ENCODE measurements around the gene SLX1A. TPM values are rescaled to one million over a fixed set of nuclear protein-coding genes. Genes with fewer than 3 reads are reported as not detected.
"Not testable (repeated sequence)": the region's sequence is repeated elsewhere in the genome, so short reads cannot be mapped to it uniquely, and the experiment has no call there.

Gene SLX1A
- total RNA-seq, 1 experiment from 2014 or later: 9.8 TPM

DNA sequence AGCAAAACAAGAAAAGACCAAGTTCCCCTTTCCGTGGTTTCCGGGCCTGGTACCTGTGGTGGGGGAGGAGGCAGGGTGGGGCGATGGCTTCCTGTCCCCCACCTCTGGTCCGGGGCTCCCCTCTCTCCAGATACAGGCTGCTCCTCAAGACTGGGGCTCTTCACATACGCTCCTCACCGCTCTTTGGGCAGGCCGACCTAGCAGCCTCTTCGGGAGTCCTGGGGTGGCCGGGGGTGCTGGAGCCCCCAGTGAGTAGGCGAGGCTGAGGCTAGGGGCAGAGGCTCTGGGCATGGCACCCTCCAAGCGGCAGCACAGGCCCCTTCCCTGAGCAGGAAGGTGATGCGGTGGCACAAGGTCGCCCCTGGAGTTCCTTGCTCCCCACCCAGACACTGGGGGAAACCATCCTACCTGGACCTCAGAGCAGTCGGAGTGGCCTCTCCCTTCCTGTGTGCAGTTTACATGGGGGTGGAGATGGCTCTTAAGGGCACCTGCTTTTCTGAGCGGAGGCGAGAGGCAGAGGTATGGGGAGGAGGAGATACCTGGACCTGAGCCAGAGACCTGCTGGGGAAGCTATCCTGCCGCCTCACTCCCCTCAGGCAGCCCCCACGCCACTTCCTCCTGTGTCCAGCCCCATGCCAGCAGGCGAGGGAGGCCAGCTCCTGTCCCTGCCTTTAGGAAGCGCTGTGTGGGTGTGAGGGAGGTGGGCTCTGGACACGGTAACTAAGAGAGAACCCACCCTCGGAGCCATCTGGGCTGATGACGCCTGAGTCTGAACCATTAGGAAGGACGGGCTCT lies 9.4 kb upstream of the SLX1A start:
- DNase-seq (ENCODE audit: low spot score): no peak

DNA sequence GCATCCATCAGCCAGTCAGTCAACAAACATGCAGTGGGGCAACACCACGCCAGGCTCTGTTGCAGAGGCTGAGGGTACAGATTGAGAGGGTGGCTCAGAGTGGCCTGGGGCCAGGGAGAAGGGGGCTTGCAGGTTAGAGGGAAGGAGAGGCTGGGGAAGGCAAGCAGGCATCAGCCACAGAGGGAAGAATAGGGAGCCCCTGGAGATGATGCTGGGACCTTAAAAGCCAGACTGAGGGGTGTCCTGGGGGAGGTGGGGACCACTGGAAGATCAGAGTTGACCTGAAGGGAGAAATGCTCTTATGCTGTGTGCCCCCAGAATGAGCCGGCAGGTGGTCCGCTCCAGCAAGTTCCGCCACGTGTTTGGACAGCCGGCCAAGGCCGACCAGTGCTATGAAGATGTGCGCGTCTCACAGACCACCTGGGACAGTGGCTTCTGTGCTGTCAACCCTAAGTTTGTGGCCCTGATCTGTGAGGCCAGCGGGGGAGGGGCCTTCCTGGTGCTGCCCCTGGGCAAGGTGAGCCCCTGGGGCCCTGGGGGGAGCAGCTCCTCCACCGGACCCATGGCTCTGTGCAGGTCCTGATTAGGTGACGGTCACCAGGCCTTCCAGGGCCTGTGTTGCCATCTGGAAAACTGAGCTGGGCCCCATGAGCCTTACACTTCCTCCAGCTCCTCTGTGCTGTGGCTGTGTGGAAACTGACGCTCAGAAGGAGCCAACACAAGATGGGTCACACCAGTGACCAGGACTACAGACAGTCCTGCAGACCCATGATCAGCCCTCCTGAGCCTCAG lies 8.6 kb upstream of the SLX1A start:
- DNase-seq (ENCODE audit: low spot score): no peak

DNA sequence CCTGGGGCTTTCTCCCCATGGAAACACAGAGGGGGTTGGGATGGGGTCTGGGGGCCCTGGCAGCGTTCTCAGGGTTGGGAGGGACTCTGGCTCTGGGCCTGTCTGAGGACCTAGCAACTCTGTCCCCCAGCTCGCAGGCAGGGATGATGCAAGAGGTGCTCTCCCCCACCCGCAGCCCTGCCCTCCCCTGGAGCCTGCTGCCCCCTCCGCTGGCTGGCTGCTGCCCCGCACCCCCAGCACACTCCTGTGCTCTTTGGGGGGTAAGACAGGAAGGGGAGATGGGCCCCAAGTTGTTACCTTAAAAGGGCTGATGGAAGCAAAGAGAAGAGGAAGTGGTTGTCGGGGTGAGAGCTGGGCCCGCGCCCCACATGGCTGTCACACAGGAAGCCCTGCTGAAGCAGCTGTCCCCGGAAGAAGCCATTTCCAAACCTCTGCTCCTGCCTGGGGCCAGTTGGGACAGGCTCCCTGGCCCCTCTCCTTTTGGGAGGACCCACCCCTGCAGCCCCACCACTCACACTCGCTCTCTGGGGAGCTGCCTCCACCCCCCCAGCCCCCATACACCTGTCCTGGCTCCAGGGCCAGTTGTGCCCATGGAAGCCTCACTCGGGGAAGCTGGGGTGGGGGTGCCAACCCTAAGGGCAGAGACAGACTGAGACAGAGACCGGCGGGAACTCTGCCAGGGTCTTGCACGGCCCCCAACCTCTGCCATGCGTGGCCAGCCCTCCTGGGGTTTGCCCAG lies 7.8 kb upstream of the SLX1A start:
- DNase-seq (ENCODE audit: low spot score): no peak

DNA sequence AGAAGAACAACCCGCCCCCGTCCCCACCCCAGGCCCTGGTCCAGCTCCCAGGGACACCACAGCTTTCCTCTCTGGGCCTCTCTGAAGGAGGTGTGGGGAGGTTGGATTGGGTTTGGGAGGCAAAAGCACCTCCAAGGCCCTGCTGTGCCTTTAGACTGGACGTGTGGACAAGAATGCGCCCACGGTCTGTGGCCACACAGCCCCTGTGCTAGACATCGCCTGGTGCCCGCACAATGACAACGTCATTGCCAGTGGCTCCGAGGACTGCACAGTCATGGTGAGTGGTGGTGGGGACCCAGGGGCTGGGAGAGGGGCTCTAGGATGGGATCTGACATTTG lies 7.3 kb upstream of the SLX1A start:
- no peak for DNase-seq (ENCODE audit: low spot score)

DNA sequence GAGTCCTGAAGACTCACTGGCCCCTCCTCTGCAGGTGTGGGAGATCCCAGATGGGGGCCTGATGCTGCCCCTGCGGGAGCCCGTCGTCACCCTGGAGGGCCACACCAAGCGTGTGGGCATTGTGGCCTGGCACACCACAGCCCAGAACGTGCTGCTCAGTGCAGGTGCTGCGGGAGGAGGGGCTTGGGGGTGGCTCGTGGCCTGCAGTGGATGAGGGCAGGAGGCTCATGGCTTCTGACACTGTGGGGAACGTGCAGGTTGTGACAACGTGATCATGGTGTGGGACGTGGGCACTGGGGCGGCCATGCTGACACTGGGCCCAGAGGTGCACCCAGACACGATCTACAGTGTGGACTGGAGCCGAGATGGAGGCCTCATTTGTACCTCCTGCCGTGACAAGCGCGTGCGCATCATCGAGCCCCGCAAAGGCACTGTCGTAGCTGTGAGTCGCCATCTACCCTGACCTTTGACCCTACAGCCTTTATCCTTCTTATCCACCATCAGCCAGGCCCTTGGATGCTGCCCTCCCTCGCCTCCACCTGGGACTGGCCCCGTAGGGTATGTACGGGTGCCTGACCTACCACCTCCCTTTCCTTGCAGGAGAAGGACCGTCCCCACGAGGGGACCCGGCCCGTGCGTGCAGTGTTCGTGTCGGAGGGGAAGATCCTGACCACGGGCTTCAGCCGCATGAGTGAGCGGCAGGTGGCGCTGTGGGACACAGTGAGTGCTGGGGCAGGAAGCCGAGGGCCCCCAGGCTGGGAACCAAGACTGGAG lies 6.7 kb upstream of the SLX1A start:
- no peak for DNase-seq (ENCODE audit: low spot score)

DNA sequence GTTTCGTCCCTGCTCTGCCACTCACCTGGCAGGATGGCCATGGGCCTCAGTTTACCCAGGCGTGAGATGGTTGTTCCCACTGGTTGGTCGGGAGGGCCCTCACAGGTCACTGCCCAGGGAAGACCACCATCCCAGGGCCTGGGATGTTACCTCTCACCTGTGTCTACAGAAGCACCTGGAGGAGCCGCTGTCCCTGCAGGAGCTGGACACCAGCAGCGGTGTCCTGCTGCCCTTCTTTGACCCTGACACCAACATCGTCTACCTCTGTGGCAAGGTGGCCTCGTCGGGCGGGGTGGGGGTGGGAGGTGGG lies 6.2 kb upstream of the SLX1A start:
- no peak for DNase-seq (ENCODE audit: low spot score)

DNA sequence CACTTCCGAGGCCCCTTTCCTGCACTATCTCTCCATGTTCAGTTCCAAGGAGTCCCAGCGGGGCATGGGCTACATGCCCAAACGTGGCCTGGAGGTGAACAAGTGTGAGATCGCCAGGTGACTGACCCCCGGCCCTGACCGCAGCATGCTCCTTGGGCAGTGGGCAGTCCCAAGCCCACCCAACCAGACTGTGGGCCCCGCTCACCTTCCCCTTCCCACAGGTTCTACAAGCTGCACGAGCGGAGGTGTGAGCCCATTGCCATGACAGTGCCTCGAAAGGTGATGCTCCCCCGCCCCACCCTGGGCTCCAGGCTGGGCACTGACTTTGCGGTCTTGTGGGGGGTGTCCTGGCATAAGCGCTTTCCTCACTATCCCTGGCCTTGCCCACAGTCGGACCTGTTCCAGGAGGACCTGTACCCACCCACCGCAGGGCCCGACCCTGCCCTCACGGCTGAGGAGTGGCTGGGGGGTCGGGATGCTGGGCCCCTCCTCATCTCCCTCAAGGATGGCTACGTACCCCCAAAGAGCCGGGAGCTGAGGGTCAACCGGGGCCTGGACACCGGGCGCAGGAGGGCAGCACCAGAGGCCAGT lies 5.6 kb upstream of the SLX1A start:
- DNase-seq (ENCODE audit: low spot score): no peak

DNA sequence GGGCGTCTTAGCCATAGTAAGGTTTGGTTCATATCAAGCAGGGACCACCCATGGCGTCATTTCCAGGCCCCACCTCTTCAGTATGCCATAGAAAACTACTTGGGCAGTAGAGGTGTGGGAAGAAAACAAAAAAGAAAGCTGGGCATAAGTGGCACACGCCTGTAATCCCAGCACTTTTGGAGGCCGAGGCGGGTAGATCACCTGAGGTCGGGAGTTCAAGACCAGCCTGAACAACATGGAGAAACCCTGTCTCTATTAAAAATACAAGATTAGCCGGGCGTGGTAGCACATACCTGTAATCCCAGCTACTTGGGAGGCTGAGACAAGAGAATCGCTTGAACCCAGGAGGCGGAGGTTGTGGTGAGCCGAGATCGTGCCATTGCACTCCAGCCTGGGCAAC lies 2.5 kb upstream of the SLX1A start:
- DNase-seq (ENCODE audit: low spot score): not testable (repeated sequence)

DNA sequence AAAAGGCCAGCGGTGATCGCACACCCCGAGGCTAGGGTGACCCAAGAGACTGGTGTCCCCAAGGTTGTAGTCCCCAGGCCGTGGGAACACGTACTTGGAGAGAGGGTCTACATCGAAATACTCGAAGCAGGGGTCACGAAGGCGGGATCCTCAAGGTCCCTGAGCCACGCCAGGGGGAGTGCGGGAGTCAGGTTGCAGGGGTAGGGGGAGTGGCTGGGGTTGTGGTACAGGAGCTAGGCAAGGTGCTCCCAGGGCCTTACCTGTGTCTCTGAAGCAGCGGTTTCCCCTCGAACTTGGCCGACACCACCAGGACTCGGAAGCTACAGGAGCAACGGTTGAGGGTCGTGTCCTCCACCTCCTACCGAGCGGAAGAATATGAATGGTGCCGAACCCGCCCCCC lies 577 bp upstream of the SLX1A start:
- DNase-seq (ENCODE audit: low spot score): not testable (repeated sequence)

DNA sequence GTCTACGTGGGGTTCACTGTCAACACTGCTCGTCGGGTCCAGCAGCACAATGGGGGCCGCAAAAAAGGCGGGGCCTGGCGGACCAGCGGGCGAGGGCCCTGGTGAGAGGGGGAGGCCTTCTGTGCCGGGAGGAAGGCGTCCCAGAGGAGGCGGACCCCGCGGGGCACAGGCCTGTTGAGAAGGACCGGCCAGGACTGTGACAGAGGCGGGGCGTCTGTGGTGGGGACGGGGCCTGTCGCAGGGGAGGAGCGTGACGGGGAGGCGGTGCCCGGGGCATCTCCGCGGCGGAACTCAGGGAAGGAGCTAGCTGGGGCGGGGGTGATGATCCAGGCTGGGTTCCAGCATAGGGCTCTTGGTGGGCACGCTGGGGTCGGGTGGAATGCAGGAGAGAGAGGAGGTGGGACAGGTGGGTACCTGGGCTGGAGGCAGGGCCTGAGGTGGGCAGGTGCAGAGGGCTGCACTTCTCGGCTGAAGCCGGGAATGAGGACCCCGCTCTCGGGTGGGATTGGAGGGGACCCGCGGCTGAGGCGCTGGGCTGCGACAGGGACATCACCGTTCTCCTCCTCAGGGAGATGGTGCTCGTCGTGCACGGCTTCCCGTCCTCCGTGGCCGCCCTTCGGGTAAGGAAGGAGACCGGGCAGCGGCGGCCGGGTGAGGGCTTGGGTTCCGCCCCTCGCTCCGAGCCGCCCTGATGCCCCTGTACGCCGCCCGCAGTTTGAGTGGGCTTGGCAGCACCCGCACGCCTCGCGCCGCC lies 674 bp downstream of the SLX1A start:
- not testable (repeated sequence) for DNase-seq (ENCODE audit: low spot score)

DNA sequence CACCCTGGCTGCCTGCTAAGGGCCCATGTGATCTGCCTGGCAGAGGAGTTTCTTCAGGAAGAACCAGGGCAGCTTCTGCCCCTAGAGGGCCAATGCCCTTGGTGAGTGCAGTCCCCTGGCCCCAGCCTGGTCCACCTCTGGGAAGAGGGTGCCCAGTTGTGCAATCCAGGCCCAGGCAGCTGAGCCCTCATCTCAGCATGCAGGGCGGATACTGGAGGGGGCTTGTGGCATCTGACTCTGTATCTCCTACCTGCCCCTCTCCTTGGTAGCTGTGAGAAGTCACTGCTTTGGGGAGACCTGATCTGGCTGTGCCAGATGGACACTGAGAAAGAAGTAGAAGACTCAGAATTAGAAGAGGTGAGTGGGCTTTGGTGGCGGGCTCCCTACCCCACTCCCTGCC lies 3.3 kb downstream of the SLX1A start:
- DNase-seq (ENCODE audit: low spot score): not testable (repeated sequence)

DNA sequence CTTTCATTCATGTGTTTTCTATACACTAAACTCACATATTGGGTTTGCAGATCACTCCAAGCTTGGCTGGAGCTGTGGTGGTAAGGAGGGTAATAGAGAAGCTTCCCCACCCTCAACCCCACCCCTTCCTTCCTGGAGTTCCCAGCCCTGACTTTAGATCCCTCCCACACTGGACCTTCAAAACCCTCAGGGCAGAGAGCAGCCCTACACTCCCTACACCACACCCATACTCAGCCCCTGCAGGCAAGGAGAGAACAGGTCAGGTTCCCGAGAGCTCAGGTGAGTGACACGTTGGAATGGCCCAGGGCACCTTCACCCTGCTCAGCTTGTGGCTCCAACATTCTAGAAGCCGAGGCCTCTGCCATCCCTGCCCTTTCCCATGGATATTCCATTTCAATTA lies 5.4 kb downstream of the SLX1A start, which contains the start of gene SULT1A3:
SULT1A3 (plus strand) TSS at position 207 of the 400 bp plus-strand sequence. CDS start 1,474 bp downstream, outside the sequence.
- not testable (repeated sequence) for DNase-seq (ENCODE audit: low spot score)

DNA sequence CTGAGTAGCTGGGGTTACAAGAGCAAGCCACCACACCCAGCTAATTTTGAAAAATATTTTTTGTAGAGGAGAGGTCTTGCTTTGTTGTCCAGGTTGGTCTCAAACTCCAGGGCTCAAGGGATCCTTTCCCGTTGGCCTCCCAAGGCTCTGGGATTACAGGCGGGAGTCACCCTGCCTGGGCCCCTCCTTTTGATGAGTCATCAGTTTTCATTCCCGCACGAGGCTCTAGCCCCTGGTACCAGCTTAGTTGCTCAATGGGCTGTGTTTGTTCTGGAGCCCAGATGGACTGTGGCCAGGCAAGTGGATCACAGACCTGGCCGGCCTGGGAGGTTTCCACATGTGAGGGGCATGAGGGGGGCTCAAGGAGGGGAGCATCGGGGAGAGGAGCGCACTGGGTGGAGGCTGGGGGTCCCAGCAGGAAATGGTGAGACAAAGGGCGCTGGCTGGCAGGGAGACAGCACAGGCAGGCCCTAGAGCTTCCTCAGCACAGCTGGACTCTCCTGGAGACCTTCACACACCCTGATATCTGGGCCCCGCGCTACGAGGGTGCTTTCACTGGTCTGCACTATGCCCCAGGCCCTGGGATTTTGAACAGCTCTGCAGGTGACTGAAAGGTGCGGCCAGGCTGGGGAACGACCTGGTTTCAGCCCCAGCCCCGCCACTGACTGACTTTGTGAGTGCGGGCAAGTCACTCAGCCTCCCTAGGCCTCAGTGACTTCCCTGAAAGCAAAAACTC lies 6.1 kb downstream of the SLX1A start:
- not testable (repeated sequence) for DNase-seq (ENCODE audit: low spot score)

DNA sequence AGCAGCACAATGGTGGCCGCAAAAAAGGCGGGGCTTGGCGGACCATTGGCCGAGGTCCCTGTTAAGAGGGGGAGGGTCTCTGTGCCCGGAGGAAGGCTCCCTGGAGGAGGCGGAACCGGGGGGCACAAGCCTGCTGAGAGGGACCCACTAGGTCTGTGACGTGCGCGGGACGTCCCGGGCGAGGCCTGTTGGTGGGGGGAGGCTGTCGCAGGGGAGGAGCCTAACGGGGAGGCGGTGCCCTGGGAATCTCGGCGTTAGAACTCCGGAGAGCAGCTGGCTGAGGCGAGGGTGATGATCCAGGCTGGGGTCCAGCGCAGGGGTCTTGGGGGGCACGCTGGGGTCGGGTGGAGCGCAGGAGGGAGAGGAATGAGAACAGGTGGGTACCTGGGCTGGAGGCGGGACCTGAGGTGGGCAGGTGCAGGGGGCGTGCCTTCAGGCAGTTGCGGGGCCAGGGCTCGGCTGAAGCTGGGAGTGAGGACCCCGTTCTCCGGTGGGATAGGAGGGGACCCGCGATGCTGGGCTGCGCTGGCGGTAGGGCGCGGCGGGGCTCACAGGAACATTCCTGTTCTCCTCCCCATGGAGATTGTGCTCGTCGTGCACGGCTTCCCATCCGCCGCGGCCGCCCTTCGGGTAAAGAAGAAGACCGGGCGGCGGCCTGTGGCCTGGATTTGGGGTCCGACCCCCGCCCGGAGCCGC lies 12.0 kb downstream of the SLX1A start:
- not testable (repeated sequence) for DNase-seq (ENCODE audit: low spot score)

DNA sequence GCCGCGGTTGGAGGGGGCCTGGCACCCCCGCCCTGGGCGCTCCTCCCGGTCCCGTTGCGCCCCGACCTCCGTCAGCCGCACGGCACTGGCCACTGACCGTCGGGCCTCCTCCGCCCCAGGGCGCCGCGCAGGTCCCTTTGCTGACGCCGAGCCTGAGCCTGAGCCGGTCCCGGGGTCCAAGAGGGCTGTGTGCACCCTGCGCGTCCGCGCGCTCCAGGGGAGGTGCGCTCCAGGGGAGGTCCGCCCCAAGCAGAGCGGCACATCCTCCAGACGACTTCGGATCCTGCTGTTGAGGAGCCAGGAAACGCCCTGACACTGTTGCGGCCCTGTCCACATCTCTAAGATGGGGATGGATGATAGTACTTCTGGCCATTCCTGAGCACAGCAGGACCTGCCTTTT lies 12.6 kb downstream of the SLX1A start:
- not testable (repeated sequence) for DNase-seq (ENCODE audit: low spot score)

DNA sequence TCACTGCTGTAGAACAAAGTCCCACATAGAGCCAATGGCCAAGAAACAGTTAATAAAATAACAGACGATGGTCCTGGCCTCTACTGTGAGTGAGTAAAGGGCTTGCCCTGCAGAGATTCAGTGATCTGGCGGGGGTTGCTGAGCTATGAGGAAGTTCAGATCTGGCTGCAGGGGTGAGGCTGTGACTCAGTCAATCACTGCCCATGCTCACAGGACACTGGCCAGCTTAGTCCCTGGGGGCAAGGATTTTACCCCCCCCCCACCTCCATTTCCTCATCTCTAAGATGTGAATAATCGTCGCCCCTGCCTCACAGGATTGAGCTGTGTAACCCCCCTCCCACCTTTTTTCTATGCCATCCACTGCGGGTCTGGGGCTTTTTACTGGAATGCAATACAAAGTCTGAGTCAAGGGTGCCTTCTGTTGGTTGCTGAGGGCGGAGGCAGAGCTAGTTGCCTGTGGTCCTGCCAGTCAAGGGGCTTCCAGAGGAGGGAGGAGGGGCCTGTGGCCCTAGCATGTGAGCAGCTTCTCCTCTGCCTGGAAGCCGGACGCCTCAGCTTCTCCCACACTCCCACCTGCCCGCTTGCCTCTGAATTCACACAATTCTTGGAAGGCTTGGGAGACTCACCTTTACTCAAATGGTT lies 13.5 kb downstream of the SLX1A start:
- not testable (repeated sequence) for DNase-seq (ENCODE audit: low spot score)

DNA sequence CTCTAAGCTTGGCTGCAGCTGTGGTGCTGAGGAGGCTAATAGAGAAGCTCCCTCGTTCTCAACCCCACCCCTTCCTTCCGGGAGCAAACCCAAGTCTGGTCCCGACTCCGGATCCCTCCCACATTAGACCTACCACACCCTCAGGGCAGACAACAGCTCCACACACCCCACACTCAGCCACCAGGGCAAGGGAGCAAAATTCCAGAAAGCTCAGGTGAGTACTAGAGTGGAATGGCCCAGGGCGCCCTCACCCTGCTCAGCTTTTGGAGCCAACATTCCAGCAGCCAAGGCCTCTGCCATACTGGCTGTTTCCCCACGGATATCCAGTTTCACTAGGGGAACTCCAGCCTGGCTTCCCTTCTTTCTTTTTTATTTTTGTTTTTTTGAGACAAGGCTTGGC lies 15.4 kb downstream of the SLX1A start:
- not testable (repeated sequence) for DNase-seq (ENCODE audit: low spot score)

DNA sequence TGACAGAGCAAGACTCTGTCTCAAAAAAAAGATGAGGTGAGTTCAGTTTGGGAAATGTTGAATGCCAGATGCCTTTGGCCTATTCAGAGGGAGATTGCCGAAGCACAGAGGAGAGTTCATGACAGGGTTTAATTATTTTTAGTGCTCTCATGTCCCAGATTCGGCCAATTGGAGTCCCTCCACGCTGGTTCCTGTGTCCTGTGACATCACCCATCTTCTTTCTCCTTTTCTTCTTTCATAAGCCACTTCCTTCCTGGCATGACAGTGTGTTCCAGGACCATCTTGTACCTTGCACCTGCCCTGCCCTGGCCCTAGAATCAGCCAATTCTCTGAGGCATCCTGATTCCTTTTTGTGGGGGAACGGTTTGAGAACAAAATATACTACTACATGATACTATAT lies 17.7 kb downstream of the SLX1A start:
- not testable (repeated sequence) for DNase-seq (ENCODE audit: low spot score)

DNA sequence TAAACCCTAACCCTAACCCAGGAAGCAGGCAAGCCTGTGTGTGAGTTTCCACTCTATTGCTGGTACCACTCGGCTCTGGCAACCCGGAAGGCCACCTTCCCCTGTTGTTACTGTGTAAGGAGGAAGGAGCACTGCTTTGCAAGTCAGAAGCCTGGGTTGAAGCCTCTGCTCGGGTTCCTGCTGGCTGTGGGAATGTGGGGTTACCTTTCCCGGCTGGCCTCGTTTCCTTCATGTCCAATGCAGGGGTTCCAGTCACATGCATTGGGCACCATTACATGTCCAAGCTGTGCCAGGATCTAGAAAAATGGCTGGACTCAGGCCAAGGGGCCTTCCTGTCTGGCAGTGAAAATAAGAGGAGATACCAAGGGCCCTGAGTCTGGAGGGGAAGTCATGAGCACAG lies 23.4 kb downstream of the SLX1A start:
- not testable (repeated sequence) for DNase-seq (ENCODE audit: low spot score)
